Choroid plexus epithelial cell (primary cell): Measurements from ENCODE around the gene SYNGR4.
A peak's percentile ranks its signal among the peaks of the same experiment; 100 is the strongest.

Experiments
- DNase-seq: peaks from one replicate; pipeline ENCODE4 v3.0.0-alpha.2; 2010; ENCODE audit warnings: low read depth
- H3K4me3 ChIP-seq: 2 replicates; pipeline ENCODE4 v1.5.1; 2011; ENCODE audit warnings: low read depth, mild to moderate bottlenecking, control low read depth, low read length, moderate library complexity
- CTCF ChIP-seq: conservative IDR thresholded peaks from 2 replicates; pipeline ENCODE4 v1.5.1; 2011; ENCODE audit warnings: low read depth, mild to moderate bottlenecking, control low read depth, inconsistent platforms, low read length, moderate library complexity

SYNGR4 gene

GRCh38 chr19:48398102-48398374 is 33.9 kb downstream of the SYNGR4 start:
- TF ChIP-seq CTCF: no peak
- DNase-seq: no peak
- H3K4me3 ChIP-seq: peak overlapping the region; percentile 69

- peak overlapping the region; percentile 69 for H3K4me3 ChIP-seq
- DNase-seq: peak; percentile 94
- no peak for TF ChIP-seq CTCF
Observed at GRCh38 chr19:48398375-48399235, 34.4 kb downstream of the SYNGR4 start.

- peak overlapping the region; percentile 11 for H3K4me3 ChIP-seq
- TF ChIP-seq CTCF: no peak
- DNase-seq: peak; percentile 91
Observed at GRCh38 chr19:48400018-48400742, 36.0 kb downstream of the SYNGR4 start.

GRCh38 chr19:48401287-48401686 is 37.1 kb downstream of the SYNGR4 start:
- TF ChIP-seq CTCF: no peak
- H3K4me3 ChIP-seq: no peak overlapping the region
- no peak for DNase-seq

- no peak overlapping the region for H3K4me3 ChIP-seq
- TF ChIP-seq CTCF: no peak
- peak; percentile 85 for DNase-seq
Observed at GRCh38 chr19:48403606-48404005, 39.4 kb downstream of the SYNGR4 start.

- no peak for TF ChIP-seq CTCF
- DNase-seq: no peak
- no peak overlapping the region for H3K4me3 ChIP-seq
Observed at GRCh38 chr19:48405010-48405659, 41.0 kb downstream of the SYNGR4 start.
